Type B pancreatic cell (in vitro differentiated cells): ENCODE data around the gene AMPD3. TPM values are rescaled to one million over a fixed set of nuclear protein-coding genes. Genes with fewer than 3 reads are reported as not detected.

Experiments
- DNase-seq: peaks from one replicate; pipeline ENCODE4 v3.0.0; 2021; ENCODE audit warnings: mixed read lengths; ENCODE audit not compliant: unreplicated experiment; ENCODE audit errors: extremely low spot score
- H3K27ac Mint-ChIP-seq: 2 replicates; pipeline ENCODE4 v1.8.0; 2021; ENCODE audit warnings: mild to moderate bottlenecking, mixed read lengths
- H3K27me3 Mint-ChIP-seq: 2 replicates; pipeline ENCODE4 v1.8.0; 2021; ENCODE audit warnings: mixed read lengths
- H3K36me3 Mint-ChIP-seq: 2 replicates; pipeline ENCODE4 v1.8.0; 2021; ENCODE audit warnings: mixed read lengths
- H3K4me1 Mint-ChIP-seq: one replicate; pipeline ENCODE4 v1.8.0; 2021; ENCODE audit warnings: mixed read lengths; ENCODE audit not compliant: unreplicated experiment
- H3K4me3 Mint-ChIP-seq: 2 replicates; pipeline ENCODE4 v1.8.0; 2021; ENCODE audit warnings: mild to moderate bottlenecking, mixed read lengths
- H3K9me3 Mint-ChIP-seq: 2 replicates; pipeline ENCODE4 v1.8.0; 2021; ENCODE audit warnings: mixed read lengths
- total RNA-seq: library from RNA; stranded (reverse); gene quantifications from 2 replicates; pipeline ENCODE4 v1.2.1, GENCODE V29; 2021; ENCODE audit warnings: low replicate concordance
- TF ChIP-seq, protein P1 (sequence below): fragments of 200-600 bp; sonication (generic); conservative IDR thresholded peaks from 2 replicates; pipeline ENCODE4 v1.5.0; 2021; ENCODE audit warnings: antibody characterized with exemption, mild to moderate bottlenecking

Gene AMPD3
- total RNA-seq, 1 donor from 2014 or later, result 7.0 TPM

DNA sequence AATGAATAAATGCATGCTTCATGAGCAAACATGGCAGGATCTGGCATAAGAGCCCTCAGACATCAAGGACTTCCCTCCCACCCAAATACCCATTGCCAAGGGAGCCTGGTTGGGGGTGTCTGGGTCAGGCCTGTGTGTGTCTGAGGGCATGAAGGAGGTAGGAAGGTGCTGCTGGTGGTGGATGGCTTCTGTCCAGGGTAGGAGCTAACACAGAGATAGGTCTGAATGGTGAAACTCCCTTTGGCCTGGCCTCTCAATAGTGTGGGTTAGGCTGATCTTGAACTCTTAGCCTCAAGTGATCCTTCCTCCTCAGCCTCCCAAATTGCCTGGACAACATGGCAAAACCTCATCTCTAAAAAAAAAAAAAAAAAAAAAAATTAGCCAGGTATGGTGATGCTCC is 2.8 kb downstream of the AMPD3 start:
- H3K27ac Mint-ChIP-seq, result no peak overlapping the region
- H3K27me3 Mint-ChIP-seq, result no peaks in the 10 kb centered on the region
- no peaks in the 10 kb centered on the region for H3K36me3 Mint-ChIP-seq
- DNase-seq, result no peak
- no peaks in the 10 kb centered on the region for H3K9me3 Mint-ChIP-seq
- peaks cover 28% of the 10 kb centered on the region for H3K4me1 Mint-ChIP-seq
- H3K4me3 Mint-ChIP-seq, result no peak overlapping the region
- TF ChIP-seq, protein P1, sequence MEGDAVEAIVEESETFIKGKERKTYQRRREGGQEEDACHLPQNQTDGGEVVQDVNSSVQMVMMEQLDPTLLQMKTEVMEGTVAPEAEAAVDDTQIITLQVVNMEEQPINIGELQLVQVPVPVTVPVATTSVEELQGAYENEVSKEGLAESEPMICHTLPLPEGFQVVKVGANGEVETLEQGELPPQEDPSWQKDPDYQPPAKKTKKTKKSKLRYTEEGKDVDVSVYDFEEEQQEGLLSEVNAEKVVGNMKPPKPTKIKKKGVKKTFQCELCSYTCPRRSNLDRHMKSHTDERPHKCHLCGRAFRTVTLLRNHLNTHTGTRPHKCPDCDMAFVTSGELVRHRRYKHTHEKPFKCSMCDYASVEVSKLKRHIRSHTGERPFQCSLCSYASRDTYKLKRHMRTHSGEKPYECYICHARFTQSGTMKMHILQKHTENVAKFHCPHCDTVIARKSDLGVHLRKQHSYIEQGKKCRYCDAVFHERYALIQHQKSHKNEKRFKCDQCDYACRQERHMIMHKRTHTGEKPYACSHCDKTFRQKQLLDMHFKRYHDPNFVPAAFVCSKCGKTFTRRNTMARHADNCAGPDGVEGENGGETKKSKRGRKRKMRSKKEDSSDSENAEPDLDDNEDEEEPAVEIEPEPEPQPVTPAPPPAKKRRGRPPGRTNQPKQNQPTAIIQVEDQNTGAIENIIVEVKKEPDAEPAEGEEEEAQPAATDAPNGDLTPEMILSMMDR, result no peak

DNA sequence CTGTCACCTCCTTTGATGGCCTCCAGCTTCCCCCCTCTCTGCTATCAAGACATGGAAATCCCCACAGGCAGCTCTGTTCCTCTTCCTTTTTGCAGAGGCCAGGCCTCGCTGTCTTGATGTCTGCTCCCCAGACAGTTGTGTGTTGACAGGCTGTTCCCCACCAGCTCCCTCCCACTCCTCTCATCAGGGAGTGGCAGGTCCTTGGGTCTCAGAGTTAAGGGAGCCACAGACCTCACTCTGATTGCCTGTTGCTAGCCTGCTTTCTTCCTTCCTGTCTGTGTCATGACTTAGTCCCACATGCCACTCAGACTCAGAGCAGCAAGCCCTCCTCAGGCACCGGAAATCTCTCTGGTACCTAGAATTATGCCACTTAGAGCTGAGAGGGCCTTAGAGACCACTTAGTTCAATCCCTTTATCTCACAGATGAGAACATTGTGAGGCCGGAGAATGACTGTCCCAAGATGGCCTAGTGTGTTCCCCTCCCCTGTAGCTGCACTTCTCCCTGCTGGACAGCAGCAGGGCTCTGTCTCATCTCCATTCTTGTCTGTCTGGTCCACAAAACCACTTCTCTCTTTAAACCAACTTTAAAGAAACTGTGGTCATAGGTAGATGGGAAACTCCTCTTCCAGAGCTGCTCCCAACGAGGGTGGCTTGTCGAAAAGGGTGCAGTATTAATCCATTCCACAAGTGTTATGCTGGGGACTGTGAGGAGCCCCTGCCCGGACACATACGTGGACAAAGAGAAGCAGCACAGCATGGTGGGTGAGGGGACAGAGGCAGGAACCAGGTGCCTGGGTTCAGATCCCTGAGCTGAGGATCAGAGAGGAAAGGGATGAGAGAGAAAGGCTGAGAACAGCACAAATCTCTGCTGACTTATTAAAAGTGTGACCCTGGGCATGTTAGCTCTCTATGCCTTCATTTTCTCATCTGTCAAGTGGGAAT is 4.2 kb downstream of the AMPD3 start:
- Mint-ChIP-seq H3K27ac (no peak overlapping the region), H3K4me1 (peaks cover 24% of the 10 kb centered on the region), H3K9me3 (no peaks in the 10 kb centered on the region), H3K36me3 (no peaks in the 10 kb centered on the region), H3K4me3 (no peak overlapping the region), H3K27me3 (no peaks in the 10 kb centered on the region)
- TF ChIP-seq, protein P1, result no peak
- no peak for DNase-seq

DNA sequence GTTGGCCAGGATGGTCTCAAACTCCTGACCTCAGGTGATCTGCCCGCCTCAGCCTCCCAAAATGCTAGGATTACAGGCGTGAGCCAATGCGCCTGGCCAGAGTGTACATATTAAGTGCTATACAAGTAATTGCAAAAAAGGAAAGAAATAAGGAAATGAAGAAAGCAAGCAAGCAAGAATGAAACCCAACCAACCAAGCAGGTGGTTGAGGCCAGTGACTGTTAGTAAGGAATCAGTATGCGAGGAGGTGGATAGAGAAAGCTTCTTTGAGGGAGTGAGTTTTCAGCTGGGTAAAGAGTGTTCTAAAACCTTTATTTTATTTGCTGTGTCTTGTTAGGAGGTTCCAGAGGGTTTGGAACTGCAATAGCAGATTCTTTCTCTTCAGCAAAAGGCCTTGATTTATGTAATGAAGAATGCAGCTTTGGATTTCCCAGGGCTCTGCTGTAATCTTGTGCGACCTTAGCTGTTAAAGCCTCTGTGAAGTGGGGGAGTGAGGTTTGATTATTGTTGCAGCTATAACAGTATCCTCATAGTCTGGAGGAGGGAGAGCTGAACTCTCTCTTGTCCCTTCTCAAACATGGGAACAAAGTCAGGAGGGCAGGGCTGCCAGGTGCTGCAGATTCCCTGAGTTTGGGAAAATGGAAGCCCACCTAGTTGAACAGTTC is 5.7 kb downstream of the AMPD3 start:
- peaks cover 4% of the 10 kb centered on the region for H3K36me3 Mint-ChIP-seq
- H3K27ac Mint-ChIP-seq, result no peak overlapping the region
- TF ChIP-seq, protein P1, result no peak
- no peaks in the 10 kb centered on the region for H3K27me3 Mint-ChIP-seq
- peaks cover 11% of the 10 kb centered on the region for H3K4me1 Mint-ChIP-seq
- H3K4me3 Mint-ChIP-seq, result no peak overlapping the region
- H3K9me3 Mint-ChIP-seq, result no peaks in the 10 kb centered on the region
- no peak for DNase-seq

DNA sequence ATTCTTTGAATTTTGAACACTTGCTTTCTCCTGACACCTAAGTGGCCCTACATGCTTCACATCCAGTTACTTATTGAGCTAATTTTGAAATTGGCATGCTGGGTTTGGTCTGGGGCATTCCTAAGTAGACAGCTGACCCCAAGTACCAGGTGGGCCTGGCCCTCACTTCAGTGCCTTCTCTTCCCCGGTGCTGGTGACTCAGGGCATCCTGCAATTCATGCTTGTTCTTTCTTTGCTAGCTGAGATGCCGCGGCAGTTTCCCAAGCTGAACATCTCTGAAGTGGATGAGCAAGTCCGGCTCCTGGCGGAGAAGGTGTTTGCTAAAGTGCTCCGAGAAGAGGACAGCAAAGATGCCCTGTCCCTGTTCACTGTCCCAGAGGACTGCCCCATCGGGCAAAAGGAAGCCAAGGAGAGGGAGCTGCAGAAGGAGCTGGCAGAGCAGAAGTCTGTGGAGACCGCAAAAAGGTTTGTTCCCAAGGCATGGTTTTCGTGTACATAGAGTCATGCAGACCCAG is 6.3 kb downstream of the AMPD3 start:
- H3K27me3 Mint-ChIP-seq, result no peaks in the 10 kb centered on the region
- H3K4me1 Mint-ChIP-seq, result peaks cover 5% of the 10 kb centered on the region
- peaks cover 4% of the 10 kb centered on the region for H3K36me3 Mint-ChIP-seq
- no peak overlapping the region for H3K4me3 Mint-ChIP-seq
- no peak overlapping the region for H3K27ac Mint-ChIP-seq
- TF ChIP-seq, protein P1, result no peak
- no peak for DNase-seq
- H3K9me3 Mint-ChIP-seq, result no peaks in the 10 kb centered on the region

DNA sequence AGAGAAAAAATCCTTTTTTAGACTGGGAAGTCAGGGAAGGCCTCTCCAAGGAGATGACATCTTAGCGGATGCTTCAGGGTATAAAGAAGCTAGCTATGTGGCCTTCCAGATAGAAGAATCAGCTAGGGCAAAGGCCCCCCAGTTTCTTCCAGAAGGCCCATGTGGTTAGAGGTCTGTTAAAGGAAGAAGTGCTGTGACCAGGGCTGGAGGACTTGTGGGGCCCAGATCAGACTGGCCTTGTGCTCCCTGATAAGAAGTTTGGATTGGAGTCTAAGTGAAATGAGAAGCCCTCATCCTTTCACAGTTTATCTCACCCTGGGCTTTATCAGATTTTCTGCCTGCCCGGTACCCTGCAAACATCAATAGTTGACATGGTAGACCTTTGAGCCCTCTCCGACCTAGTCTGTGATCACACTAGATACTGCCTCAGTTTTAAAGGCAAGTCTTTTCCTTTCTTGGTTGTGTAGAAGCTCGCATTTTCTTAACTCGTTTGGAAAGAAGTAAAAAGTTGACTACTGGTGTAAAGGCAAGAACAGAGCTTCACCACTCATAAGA is 7.8 kb downstream of the AMPD3 start:
- peaks cover 10% of the 10 kb centered on the region for H3K4me1 Mint-ChIP-seq
- peaks cover 5% of the 10 kb centered on the region for H3K9me3 Mint-ChIP-seq
- no peak overlapping the region for H3K27ac Mint-ChIP-seq
- DNase-seq, result no peak
- H3K4me3 Mint-ChIP-seq, result no peak overlapping the region
- H3K27me3 Mint-ChIP-seq, result no peaks in the 10 kb centered on the region
- TF ChIP-seq, protein P1, result no peak
- H3K36me3 Mint-ChIP-seq, result peaks cover 9% of the 10 kb centered on the region
